Stimulated activated naive CD8-positive, alpha-beta T cell treated with anti-CD3 and anti-CD28 coated beads, Interleukin-15, amount 100 ng/mL, for 72 hours (primary cell): ENCODE data around the gene GOLM1.

Experiments used
- ATAC-seq: fragments of 150-1000 bp; cut with Tn5 transposase; 2 replicates; pipeline ENCODE4 v1.10.0; 2021; ENCODE audit warnings: mild to moderate bottlenecking, moderate library complexity
- DNase-seq, 2 donors: peaks; one replicate each; pipeline ENCODE4 v3.0.0; 2021 to 2022
- H3K27ac Mint-ChIP-seq, 2 donors: one replicate each; pipeline ENCODE4 v1.8.0; 2022; ENCODE audit warnings: mild to moderate bottlenecking in 2 of 2, mixed read lengths in 2 of 2, moderate library complexity in 2 of 2
- H3K27me3 Mint-ChIP-seq: one replicate; pipeline ENCODE4 v1.8.0; 2022; ENCODE audit warnings: mixed read lengths
- H3K4me1 Mint-ChIP-seq: one replicate; pipeline ENCODE4 v1.8.0; 2022; ENCODE audit warnings: mild to moderate bottlenecking, mixed read lengths
- H3K4me3 Mint-ChIP-seq, 2 donors: one replicate each; pipeline ENCODE4 v1.8.0; 2022; ENCODE audit warnings: mild to moderate bottlenecking in 2 of 2, mixed read lengths in 2 of 2, moderate library complexity in 1 of 2
- H3K9me3 Mint-ChIP-seq, 2 donors: one replicate each; pipeline ENCODE4 v1.8.0; 2022; ENCODE audit warnings: mixed read lengths in 2 of 2

GOLM1 gene

DNA sequence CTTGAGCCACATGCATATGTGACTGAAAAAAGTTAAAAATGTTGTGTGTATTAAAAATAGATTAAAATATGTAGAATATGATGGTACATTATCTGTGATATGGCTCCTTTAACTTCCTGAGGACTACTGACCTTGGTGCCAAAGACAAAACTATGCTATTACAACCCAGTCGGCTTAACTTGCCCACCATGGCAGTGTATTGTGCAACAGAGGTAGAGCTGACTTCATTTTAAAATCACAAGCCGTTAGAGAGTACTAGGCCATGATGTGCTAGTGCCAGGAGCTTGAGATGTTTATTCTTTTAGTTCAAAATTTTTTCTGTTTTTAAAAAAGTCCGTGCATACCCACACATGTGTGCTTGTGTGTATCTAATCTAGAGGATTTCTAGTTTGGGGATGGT lies 112.1 kb downstream of the GOLM1 start:
- Mint-ChIP-seq H3K9me3 (peaks cover 0 to 10% of the 10 kb centered on the region in 2 donors), H3K27me3 (no peaks in the 10 kb centered on the region)

DNA sequence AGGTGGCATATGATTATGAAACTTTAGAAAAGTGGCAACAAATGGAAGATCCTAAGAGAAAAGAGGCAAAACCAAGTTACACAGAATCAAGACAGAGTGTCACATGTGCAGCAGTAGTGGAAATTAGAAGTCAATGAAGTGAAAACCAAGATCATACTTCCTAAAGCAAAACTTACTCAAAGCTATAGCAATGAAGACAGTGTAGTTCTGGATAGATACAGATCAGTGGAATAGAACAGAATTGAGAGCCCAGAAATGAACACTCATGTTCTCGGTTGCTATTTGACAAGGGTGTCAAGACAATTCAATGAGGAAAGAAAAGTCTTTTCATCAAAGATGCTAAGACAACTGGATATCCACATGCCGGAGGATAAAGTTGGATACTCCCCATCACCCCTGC lies 114.9 kb downstream of the GOLM1 start:
- Mint-ChIP-seq H3K27me3 (no peaks in the 10 kb centered on the region), H3K4me3 (no peak overlapping the region), H3K27ac (no peak overlapping the region), H3K9me3 (no peaks in the 10 kb centered on the region), H3K4me1 (peaks cover 4% of the 10 kb centered on the region)
- DNase-seq: no peak
- no peak for ATAC-seq

More for the DNA sequence above, 112.1 kb downstream of the GOLM1 start:
- Mint-ChIP-seq H3K27ac (no peak overlapping the region), H3K4me1 (peaks cover 4% of the 10 kb centered on the region), H3K4me3 (no peak overlapping the region)
- DNase-seq (no peak), ATAC-seq (no peak)

DNA sequence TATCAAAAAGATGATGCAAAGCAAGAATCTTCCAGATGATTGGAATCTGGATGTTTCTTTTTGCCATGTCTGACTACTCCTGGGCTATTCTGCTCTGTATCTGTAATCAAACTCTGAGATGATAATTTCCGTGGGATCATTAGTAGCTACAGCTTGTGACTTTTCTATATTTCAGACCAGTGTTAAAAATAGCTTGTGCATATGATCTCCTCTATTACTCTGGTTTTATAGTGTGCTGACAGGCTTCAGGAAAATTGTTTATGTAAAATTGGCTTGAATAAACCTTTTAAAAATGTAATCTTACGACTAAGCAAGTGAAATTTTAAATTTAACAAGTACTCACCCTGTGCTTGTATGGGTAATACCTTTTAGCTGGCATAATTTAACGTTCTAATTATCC lies 118.0 kb downstream of the GOLM1 start:
- no peak for DNase-seq
- Mint-ChIP-seq H3K27me3 (no peaks in the 10 kb centered on the region), H3K4me1 (peaks cover 4% of the 10 kb centered on the region), H3K27ac (no peak overlapping the region), H3K4me3 (no peak overlapping the region), H3K9me3 (no peaks in the 10 kb centered on the region)
- no peak for ATAC-seq

DNA sequence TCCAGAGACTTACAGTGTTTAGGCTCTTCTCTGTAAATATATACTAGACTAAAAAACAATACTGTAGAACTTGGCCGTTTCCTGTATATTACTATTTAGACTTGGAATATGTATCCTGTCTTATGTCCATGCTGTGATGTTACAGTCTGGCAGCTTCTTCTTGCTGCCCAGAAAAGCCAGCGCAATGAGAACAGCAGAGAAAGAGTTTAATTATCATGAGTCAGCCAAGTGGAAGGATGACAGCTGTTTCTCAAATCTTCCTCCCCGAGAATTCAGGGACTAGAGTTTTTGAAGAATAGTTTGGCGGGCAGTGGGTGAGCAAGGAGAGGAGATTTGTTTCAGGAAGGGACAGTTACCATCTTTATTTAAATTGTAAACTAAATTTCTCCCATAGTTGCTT lies 120.9 kb downstream of the GOLM1 start:
- no peak for ATAC-seq
- Mint-ChIP-seq H3K4me1 (no peaks in the 10 kb centered on the region), H3K27ac (peak overlapping the region in 1 of 2 donors; percentile 60), H3K4me3 (no peak overlapping the region), H3K9me3 (no peaks in the 10 kb centered on the region), H3K27me3 (no peaks in the 10 kb centered on the region)
- DNase-seq: no peak
